Transverse colon (tissue), 4 donors: ENCODE data around the gene FAM43B.
"Not testable (repeated sequence)": the region's sequence is repeated elsewhere in the genome, so short reads cannot be mapped to it uniquely, and the experiment has no call there.

Experiments
- POLR2A ChIP-seq: fragments of 450-650 bp; IDR thresholded peaks from one replicate; pipeline ENCODE4 v1.6.1; 2016; ENCODE audit warnings: antibody characterized with exemption, mild to moderate bottlenecking, moderate library complexity
- POLR2AphosphoS5 ChIP-seq, 3 donors: sonication (generic); formaldehyde crosslinking; IDR thresholded peaks; one replicate each; pipeline ENCODE4 v1.6.1; 2016; ENCODE audit warnings: antibody characterized with exemption in 3 of 3
- TF ChIP-seq, protein P1 (sequence below), 5 experiments: fragments of 200-600 bp in 3 of 5; fragments of 450-650 bp in 2 of 5; sonication (generic) in 3 of 5; IDR thresholded peaks; 1 replicate in 2 of 5; 2 replicates in 3 of 5; pipeline ENCODE4 v1.5.1; 2016 to 2017; ENCODE audit warnings: antibody characterized with exemption in 5 of 5, inconsistent platforms in 3 of 5, mild to moderate bottlenecking in 2 of 5, moderate library complexity in 1 of 5

DNA sequence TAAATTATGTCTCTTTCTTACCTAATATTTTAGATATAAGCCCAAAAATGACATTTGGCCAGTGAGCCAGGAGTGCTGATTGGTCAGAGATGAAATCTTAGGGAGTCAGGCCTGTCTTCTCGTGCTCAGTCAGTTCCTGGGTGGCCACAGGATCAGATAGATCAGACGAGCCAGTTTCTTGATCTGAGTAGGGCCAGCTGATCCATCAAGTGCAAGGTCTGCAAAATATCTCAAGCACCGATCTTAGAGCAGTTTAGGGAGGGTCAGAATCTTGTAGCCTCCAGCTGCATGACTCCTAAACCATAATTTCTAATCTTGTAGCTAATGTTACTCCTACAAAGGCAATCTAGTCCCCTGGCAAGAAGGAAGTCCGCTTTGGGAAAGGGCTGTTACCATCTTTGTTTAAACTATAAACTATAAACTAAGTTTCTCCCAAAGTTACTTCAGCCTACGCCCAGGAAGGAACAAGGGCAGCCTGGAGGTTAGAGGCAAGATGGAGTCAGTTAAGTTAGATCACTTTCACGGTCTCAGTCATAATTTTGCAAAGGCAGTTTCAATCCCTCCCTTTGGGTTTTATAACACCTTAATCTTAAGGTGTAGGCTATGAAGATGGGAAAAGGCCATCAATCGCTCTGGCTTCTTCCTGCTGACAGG is 32.6 kb upstream of the FAM43B start:
- TF ChIP-seq, protein P1, sequence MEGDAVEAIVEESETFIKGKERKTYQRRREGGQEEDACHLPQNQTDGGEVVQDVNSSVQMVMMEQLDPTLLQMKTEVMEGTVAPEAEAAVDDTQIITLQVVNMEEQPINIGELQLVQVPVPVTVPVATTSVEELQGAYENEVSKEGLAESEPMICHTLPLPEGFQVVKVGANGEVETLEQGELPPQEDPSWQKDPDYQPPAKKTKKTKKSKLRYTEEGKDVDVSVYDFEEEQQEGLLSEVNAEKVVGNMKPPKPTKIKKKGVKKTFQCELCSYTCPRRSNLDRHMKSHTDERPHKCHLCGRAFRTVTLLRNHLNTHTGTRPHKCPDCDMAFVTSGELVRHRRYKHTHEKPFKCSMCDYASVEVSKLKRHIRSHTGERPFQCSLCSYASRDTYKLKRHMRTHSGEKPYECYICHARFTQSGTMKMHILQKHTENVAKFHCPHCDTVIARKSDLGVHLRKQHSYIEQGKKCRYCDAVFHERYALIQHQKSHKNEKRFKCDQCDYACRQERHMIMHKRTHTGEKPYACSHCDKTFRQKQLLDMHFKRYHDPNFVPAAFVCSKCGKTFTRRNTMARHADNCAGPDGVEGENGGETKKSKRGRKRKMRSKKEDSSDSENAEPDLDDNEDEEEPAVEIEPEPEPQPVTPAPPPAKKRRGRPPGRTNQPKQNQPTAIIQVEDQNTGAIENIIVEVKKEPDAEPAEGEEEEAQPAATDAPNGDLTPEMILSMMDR (IDR thresholded peaks at IDR 0.05): not testable (repeated sequence)
- TF ChIP-seq POLR2A; POLR2AphosphoS5 (IDR thresholded peaks at IDR 0.05): not testable (repeated sequence)
